WTC11 (cell line): ENCODE results near the gene LMCD1.

Source experiments
- JUN ChIP-seq: sonication (generic); formaldehyde crosslinking; IDR thresholded peaks from 2 replicates; pipeline ENCODE4 v1.8.0; 2023; ENCODE audit warnings: mild to moderate bottlenecking, missing genetic modification reagents
- ZNF317 ChIP-seq: sonication (generic); formaldehyde crosslinking; IDR thresholded peaks from 2 replicates; pipeline ENCODE4 v1.8.1; 2023; ENCODE audit warnings: low read depth, mild to moderate bottlenecking, moderate library complexity, missing genetic modification reagents, borderline replicate concordance
- TF ChIP-seq, protein P1 (sequence below): sonication (generic); formaldehyde crosslinking; IDR thresholded peaks from 2 replicates; pipeline ENCODE4 v1.8.1; 2023; ENCODE audit warnings: mild to moderate bottlenecking, missing genetic modification reagents, moderate library complexity

DNA sequence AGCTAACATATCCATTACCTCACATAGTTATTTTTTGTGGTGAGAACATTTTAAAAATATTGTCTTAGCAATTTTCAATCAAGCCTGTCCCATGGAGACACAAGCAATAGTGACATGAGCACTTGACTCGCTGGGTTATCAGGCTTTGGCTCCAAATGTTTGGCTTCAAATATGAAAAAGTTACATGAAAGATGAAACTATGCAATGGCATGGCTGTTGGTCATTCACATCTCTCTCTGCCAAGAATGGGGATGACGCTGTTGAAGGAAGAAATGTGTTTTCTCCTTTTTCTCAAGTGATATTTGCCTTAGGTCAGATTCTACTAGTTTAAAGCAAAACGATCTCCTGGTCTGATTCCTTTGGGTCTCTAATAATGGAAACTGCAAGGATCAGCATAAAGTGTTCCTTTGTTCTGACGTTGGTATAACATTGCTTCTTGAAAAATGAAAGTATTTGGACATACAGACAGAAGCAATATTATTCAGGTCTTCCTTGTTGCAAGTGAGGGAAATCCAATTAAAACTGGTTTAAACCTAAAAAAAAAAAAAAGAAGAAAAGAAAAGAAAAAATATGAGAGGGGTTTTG is 71.8 kb downstream of the LMCD1 start:
- TF ChIP-seq JUN (CRISPR knock-in tag) (no peak), ZNF317 (no peak)
- TF ChIP-seq, protein P1, sequence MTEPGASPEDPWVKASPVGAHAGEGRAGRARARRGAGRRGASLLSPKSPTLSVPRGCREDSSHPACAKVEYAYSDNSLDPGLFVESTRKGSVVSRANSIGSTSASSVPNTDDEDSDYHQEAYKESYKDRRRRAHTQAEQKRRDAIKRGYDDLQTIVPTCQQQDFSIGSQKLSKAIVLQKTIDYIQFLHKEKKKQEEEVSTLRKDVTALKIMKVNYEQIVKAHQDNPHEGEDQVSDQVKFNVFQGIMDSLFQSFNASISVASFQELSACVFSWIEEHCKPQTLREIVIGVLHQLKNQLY (CRISPR knock-in tag), result no peak
